Vagina (tissue), 2 donors: ENCODE measurements around the gene C1QL2.

Source experiments
- POLR2A ChIP-seq, 2 donors: fragments of 450-650 bp; IDR thresholded peaks; one replicate each; pipeline ENCODE4 v1.6.1; 2017; ENCODE audit warnings: antibody characterized with exemption in 2 of 2, mild to moderate bottlenecking in 2 of 2, moderate library complexity in 2 of 2
- POLR2AphosphoS5 ChIP-seq, 2 donors: sonication (generic); formaldehyde crosslinking; IDR thresholded peaks; one replicate each; pipeline ENCODE4 v1.9.0; 2017; ENCODE audit warnings: antibody characterized with exemption in 2 of 2, mild to moderate bottlenecking in 2 of 2, low read depth in 1 of 2; ENCODE audit not compliant: insufficient read depth in 1 of 2

DNA sequence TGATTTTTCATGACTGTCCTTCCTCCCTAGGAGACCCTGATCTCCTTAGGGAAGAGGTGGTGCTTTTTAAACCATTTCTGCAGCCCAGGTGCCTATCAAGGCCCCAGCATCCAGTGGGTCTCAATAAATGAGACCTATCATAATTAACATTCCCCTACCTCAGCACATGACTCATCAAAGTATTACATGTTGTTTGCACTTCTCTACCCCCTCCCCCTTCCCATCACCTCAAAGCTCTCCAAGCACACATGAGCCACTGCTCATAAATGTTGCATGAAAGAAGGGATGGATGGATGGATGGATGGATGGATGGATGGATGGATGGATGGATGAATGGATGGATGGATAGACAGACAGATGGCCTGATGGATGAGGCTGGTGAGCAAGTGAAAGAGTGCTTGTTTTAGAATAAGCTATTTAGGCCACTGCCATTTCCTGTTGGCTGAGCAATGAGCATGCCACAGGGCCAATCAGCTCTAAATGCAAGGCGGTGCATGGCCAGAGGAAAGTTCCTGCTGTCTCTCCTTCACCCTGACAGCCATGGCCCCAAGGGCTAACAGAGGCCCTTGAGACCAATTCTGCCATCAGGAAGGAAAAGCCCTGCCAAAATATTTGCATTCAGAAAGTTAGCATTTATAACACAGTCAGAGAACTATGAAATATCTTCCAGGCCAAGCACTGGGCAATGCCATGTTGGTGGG lies 44.2 kb upstream of the C1QL2 start:
- no peak for TF ChIP-seq POLR2A (IDR thresholded peaks at IDR 0.05)
- TF ChIP-seq POLR2AphosphoS5 (IDR thresholded peaks at IDR 0.05; ENCODE audit: insufficient read depth in 1 of 2, low read depth in 1 of 2) = no peak
